HG03565 (cell line): ENCODE results near the gene KCNK4.
"Not testable (repeated sequence)": the region's sequence is repeated elsewhere in the genome, so short reads cannot be mapped to it uniquely, and the experiment has no call there.

ENCODE experiments used
- ATAC-seq: cut with Tn5 transposase; IDR thresholded peaks from one replicate; pipeline ENCODE4 v1.9.1; 2021; ENCODE audit warnings: mild to moderate bottlenecking, moderate library complexity; ENCODE audit not compliant: unreplicated experiment

KCNK4 gene

GRCh38 chr11:64322925-64323260 is 31.8 kb downstream of the KCNK4 start:
- no peak for ATAC-seq

DNA sequence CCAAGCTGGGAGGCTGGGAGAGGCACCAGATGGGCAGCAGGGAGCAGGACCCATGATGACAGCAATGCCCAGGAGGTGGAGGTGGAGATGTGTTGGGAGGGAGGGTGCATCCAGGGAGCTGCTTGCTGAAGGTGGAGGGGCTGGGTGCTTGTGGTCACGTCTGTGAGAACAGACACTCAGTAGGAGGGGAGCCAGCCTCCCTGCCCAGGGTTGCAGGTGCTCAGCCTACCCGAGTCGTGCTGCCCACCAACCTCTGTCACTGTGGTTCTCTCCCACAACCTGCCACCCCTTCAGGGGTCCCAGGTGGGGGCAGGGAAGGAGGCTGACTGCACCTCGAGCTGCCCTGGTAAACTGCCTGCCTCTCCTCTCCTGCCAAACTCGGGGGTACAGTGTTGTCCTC is 32.3 kb downstream of the KCNK4 start:
- ATAC-seq: no peak

DNA sequence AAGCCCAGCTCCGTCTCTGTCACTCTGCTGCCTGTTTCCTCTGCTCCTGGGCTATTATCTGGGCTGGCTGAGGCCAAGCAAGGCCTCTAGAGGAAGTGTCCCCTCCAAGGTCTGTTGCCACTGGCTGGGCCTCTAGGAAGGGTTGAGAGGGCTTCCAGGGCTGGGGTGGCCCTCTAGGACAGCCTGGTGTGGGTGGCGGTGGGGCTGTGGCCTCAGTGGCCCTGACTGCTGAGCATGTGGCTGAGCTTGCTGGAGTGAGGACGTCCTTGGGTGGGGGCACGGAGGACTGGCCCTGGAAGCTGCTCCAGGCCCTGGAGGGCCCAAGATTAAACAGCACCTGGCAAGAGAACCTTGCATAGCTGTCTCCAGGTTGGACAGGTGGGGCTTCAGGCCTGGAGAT is 32.9 kb downstream of the KCNK4 start:
- not testable (repeated sequence) for ATAC-seq

DNA sequence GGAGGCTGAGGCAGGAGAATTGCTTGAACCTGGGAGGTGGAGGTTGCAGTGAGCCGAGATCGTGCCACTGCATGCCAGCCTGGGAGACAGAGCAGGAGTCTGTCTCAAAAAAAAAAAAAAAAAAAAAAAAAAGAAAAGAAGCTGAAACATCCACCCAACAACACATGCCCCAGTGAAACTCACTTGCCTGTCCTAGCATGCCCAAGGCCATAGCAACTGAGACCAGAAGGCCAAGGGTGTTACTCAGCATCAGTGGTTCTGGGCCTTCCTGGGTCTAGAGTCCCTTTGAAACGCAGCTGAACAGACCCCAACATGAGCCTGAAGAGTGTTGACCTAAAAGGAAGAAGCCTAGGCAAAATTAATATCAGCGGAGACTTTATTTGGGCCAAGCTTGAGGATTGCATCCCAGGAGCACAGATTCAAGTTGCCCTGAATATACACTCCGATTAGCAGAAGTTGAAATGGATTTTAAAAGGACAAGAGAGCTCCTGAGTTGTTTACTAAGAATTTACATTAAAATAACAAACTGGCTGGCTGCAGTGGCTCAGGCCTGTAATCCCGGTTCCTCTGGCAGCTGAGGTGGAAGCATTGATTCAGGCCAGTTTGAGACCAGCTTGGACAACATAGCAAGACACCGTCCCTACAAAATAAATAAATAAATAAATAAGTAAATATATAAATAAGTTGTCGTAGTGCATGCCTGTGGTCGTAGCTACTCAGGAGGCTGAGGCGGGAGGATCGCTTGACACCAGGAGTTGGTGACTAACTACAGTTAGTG is 33.8 kb downstream of the KCNK4 start:
- no peak for ATAC-seq

GRCh38 chr11:64327375-64327774 is 36.3 kb downstream of the KCNK4 start:
- ATAC-seq: no peak

GRCh38 chr11:64327993-64328392 is 36.9 kb downstream of the KCNK4 start:
- ATAC-seq: no peak

DNA sequence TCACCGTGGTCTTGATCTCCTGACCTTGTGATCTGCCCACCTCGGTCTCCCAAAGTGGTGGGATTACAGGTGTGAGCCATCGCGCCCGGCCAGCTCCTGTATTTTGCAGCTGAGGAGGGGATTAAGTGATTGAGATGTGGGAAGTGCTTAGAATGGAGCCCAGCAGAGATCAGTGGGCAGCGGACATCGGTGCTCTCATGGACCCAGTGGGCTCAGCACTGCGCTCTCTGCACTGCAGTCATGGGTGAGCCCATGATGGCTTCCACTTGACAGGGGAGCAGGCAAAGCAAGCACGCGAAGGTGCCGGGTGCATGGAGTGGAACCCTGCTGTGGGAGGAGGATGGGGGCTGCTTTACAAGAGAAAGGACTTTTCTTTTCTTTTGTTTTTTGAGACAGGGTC is 39.8 kb downstream of the KCNK4 start:
- no peak for ATAC-seq

GRCh38 chr11:64331569-64332371 is 40.7 kb downstream of the KCNK4 start:
- peak; percentile 41 for ATAC-seq

GRCh38 chr11:64333556-64333955 is 42.5 kb downstream of the KCNK4 start:
- no peak for ATAC-seq

GRCh38 chr11:64334764-64335735 is 43.9 kb downstream of the KCNK4 start:
- ATAC-seq: peak; percentile 73

DNA sequence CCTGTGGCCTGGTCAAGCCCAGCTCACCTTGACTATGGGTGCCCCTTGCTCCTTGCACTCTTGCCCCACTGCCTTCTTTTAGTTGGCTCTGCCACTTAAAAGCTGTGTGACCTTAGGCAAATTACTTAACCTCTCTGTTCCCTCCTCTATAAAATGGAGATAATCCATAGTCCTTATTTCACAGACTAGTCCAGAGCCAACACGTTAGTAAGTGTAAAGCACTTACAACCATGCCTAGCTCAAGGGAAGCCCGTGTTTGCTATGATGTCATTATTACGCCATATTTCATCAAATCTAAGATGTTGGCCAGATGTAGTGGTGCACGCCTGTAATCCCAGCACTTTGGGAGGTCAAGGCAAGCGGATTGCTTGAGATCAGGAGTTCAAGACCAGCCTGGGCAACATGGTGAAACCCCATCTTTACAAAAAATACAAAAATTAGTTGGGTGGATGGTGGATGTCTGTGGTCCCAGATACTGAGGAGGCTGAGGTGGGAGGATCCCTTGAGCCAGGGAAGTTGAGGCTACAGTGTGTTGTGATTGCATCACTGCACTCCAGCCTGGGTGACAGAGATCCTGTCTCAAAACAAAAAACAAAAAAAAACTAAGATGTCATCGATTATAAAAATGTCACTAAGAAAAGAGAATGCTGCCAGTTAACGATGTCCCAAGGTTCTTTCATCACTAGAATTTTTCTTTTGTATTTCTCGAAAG is 46.6 kb downstream of the KCNK4 start:
- no peak for ATAC-seq

- ATAC-seq: no peak
Measured at GRCh38 chr11:64338716-64339115, 47.6 kb downstream of the KCNK4 start.

- ATAC-seq: no peak
Measured at GRCh38 chr11:64339286-64339685, 48.2 kb downstream of the KCNK4 start.

DNA sequence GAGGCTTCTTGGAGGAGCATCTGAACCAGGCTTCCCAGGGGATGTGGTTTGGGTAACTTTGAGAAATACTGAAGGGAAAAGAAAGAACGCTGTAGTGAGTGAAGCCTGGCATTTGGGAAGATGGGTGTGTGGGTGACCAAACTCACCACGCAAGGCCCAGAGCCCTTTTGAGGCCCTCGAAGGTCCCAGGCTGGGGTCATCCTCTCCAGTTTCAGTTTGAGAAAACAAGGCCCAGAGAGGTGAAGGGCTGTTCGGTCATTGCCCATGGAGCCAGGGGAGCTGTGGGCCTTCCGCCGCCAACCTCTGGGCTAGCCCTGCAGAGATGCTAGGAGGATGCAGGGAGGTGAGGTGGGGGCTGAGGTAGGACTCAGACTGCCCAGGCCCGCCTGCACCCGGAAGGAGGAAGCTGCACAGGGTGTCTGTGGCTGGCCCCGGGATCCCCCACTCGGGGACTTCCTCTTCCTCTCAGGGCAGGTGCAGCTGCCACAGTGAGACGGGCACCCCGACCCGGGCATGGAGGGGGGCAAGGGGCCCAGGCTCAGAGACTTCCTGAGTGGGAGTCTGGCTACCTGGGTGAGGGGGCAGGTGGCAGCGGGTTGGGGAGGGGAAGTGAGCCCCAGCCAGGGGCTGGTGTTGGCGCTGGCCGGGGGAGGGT is 48.8 kb downstream of the KCNK4 start, which contains the start of gene CCDC88B:
CCDC88B (plus strand) TSS at position 451 of the 655 bp plus-strand sequence; CDS start at position 514, 63 bp downstream.
- no peak for ATAC-seq

- no peak for ATAC-seq
Measured at GRCh38 chr11:64340671-64341335, 49.7 kb downstream of the KCNK4 start.

DNA sequence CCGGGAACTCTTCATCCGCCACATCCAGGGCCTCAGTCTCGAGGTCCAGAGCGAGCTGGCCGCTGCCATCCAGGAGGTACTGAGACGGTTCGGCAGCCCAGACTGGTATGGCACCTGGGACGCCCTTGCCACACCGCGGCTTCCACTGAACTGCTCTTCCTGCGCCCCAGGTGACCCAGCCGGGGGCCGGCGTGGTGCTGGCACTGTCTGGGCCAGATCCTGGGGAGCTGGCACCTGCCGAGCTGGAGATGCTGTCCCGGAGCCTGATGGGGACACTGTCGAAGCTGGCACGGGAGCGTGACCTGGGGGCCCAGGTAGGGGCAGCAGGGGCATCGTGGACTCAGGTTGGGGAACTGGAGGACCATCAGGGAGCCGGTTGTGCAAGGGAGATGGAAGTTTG is 50.3 kb downstream of the KCNK4 start:
- no peak for ATAC-seq

- peak; percentile 39 for ATAC-seq
Measured at GRCh38 chr11:64341851-64342791, 51.0 kb downstream of the KCNK4 start.
